Activated naive CD4-positive, alpha-beta T cell treated with anti-CD3 and anti-CD28 coated beads, Interleukin-2, amount 50 U/mL, for 24 hours (primary cell): ENCODE results near the gene ASB3.

Experiments used
- H3K27ac Mint-ChIP-seq: one replicate; pipeline ENCODE4 v1.8.0; 2021; ENCODE audit warnings: mild to moderate bottlenecking, mixed read lengths
- H3K27me3 Mint-ChIP-seq: one replicate; pipeline ENCODE4 v1.8.0; 2021; ENCODE audit warnings: mixed read lengths
- H3K36me3 Mint-ChIP-seq: one replicate; pipeline ENCODE4 v1.8.0; 2021; ENCODE audit warnings: mixed read lengths
- H3K4me1 Mint-ChIP-seq: one replicate; pipeline ENCODE4 v1.8.0; 2021; ENCODE audit warnings: mixed read lengths
- H3K4me3 Mint-ChIP-seq: one replicate; pipeline ENCODE4 v1.8.0; 2021; ENCODE audit warnings: mild to moderate bottlenecking, mixed read lengths
- H3K9me3 Mint-ChIP-seq: one replicate; pipeline ENCODE4 v1.8.0; 2021; ENCODE audit warnings: mixed read lengths

ASB3 gene

GRCh38 chr2:53811601-53812000 lies 24.8 kb upstream of the ASB3 start:
- peaks cover 14% of the 10 kb centered on the region for H3K36me3 Mint-ChIP-seq
- H3K9me3 Mint-ChIP-seq = no peaks in the 10 kb centered on the region
- H3K4me1 Mint-ChIP-seq = no peaks in the 10 kb centered on the region
- H3K27ac Mint-ChIP-seq = no peak overlapping the region
- H3K4me3 Mint-ChIP-seq = no peak overlapping the region
- H3K27me3 Mint-ChIP-seq = no peaks in the 10 kb centered on the region

GRCh38 chr2:53802617-53803151 lies 15.9 kb upstream of the ASB3 start:
- Mint-ChIP-seq H3K27ac (no peak overlapping the region), H3K36me3 (peaks cover 19% of the 10 kb centered on the region), H3K9me3 (no peaks in the 10 kb centered on the region), H3K4me3 (no peak overlapping the region), H3K27me3 (no peaks in the 10 kb centered on the region), H3K4me1 (peaks cover 5% of the 10 kb centered on the region)

DNA sequence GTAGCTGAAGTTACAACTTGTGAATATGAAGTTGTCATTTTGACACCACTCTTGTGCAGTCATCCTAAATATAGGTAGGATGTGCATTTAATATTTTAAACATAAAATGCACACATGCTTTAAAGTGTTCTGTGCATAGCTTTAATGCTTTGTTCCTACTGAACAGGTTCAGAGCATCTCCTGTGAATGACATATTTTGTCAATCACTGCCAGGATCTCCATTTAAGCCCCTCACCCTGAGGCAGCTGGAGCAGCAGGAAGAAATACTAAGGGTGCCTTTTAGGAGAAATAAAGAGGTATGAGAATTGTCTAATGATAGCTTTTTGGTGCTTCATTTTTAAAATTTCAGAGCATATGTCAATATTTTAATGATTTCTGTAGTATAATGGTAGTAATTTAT lies 14.8 kb upstream of the ASB3 start:
- Mint-ChIP-seq H3K4me3 (no peak overlapping the region), H3K27ac (no peak overlapping the region), H3K36me3 (peaks cover 17% of the 10 kb centered on the region)

DNA sequence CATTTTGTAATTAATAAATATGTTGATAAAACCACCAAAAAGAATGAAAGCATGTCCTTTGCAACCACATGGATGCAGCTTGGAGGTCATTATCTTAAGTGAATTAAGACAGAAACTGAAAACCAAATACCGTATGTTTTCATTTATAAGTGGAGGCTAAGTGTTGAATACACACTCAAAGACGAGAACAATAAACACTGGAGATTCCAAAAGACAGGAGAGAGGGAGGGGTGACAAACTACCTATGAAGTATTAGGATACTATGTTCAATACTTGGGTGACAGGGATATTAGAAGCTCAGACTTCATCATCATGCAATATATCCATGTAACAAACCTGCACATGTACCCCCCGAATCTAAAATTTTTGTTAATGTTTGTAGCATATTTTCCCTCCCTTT lies 7.1 kb upstream of the ASB3 start:
- Mint-ChIP-seq H3K36me3 (peaks cover 5% of the 10 kb centered on the region), H3K9me3 (no peaks in the 10 kb centered on the region), H3K27ac (no peak overlapping the region), H3K4me3 (no peak overlapping the region), H3K27me3 (no peaks in the 10 kb centered on the region), H3K4me1 (peaks cover 20% of the 10 kb centered on the region)

More for the DNA sequence above, 14.8 kb upstream of the ASB3 start:
- Mint-ChIP-seq H3K27me3 (no peaks in the 10 kb centered on the region), H3K9me3 (no peaks in the 10 kb centered on the region), H3K4me1 (peaks cover 5% of the 10 kb centered on the region)

- Mint-ChIP-seq H3K27me3 (no peaks in the 10 kb centered on the region), H3K36me3 (peaks cover 5% of the 10 kb centered on the region), H3K9me3 (no peaks in the 10 kb centered on the region), H3K4me1 (peaks cover 25% of the 10 kb centered on the region), H3K27ac (no peak overlapping the region), H3K4me3 (no peak overlapping the region)
These were observed 6.5 kb upstream of the ASB3 start for GRCh38 chr2:53793261-53793660.

DNA sequence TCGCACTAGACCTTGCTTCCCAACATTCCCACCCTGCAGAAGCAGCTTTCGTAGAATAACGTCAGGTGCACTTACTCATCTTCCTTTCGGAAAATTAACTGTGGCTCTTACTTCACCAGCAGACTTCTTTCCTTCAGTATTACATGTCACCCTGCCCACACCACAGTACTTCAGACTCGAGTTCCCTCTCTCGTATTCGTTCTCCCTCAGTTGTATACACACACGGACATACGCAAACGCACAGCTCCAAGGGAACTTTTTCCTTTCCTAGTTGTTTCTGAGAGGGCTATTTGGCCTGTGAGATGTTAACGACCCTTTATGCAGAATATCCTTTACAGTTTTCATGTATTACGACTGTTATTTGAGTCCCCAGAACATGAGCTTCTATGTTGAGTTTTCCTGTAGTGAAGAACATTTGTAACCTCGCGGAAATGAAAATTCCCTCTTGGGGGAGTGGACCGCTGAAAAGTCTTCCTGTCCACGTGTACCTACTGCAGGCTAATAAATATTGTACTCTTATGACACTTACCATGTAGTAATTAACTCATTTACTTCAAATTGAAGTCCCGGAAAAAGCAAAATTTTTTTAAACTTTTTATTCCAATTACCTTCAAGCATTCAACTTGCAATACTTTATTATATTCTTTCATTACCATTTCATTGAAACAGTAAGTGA lies 999 bp upstream of the ASB3 start:
- Mint-ChIP-seq H3K4me3 (peak overlapping the region; percentile 99), H3K27ac (peak overlapping the region; percentile 97), H3K36me3 (peaks cover 2% of the 10 kb centered on the region), H3K9me3 (no peaks in the 10 kb centered on the region), H3K27me3 (no peaks in the 10 kb centered on the region), H3K4me1 (peaks cover 50% of the 10 kb centered on the region)

- Mint-ChIP-seq H3K27ac (peak overlapping the region; percentile 91), H3K4me3 (peak overlapping the region; percentile 99), H3K9me3 (no peaks in the 10 kb centered on the region), H3K36me3 (peaks cover 2% of the 10 kb centered on the region), H3K27me3 (no peaks in the 10 kb centered on the region), H3K4me1 (peaks cover 42% of the 10 kb centered on the region)
These were observed 425 bp downstream of the ASB3 start for GRCh38 chr2:53786352-53786704.

DNA sequence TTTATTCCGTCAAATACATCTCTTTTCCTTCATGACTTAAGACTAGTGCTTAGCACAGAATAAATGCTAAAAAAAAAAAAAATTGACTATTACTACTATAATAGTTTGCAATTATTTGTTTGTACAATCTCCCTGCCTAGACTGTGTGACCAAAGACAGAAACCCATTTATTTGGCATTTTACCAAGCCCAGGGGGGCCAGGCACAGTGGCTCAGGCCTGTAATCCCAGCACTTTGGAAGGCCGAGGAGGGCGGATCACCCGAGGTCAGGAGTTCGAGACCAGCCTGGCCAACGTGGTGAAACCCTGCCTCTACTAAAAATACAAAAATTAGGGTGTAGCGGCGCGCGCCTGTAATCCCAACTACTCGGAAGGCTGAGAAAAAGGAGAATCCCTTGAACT lies 1.4 kb downstream of the ASB3 start:
- Mint-ChIP-seq H3K9me3 (no peaks in the 10 kb centered on the region), H3K4me1 (peaks cover 35% of the 10 kb centered on the region), H3K4me3 (peak overlapping the region; percentile 99), H3K27me3 (no peaks in the 10 kb centered on the region), H3K36me3 (no peaks in the 10 kb centered on the region), H3K27ac (no peak overlapping the region)

DNA sequence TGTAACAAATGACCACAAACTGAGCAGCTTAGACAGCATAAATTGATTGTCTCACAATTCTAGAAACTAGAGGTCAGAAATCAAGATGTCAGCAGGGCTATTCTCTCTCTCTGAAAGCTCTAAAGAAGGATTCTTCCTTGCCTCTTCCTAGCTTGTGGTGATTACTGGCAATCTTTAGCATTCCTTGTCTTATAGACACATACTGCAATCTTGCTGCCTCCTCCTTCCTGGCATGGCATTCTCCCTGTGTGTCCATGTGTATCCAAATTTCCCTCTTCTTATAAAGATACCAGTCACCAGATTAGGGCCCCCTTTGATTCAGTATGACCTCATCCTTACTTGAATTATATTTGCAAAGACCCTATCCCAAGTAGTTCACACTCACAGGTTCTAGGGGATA lies 2.3 kb downstream of the ASB3 start:
- H3K27me3 Mint-ChIP-seq = no peaks in the 10 kb centered on the region
- H3K9me3 Mint-ChIP-seq = no peaks in the 10 kb centered on the region
- H3K27ac Mint-ChIP-seq = peak overlapping the region; percentile 49
- H3K4me3 Mint-ChIP-seq = peak overlapping the region; percentile 99
- peaks cover 3% of the 10 kb centered on the region for H3K36me3 Mint-ChIP-seq
- peaks cover 40% of the 10 kb centered on the region for H3K4me1 Mint-ChIP-seq

DNA sequence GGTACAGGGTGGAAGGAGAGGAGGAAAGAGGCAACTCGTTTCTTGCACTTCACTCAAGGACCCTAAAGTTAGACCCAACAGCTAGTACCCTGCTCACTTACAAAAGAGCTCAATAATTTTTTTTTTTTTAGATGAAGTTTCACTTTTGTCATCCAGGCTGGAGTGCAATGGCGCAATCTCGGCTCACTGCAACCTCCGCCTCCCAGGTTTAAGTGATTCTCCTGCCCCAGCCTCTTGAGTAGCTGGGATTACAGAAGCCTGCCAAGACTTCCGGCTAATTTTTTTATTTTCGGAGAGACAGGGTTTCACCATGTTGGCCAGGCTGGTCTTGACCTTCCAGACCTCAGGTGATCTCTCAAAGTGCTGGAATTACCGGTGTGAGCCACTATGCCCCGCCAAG lies 4.1 kb downstream of the ASB3 start:
- Mint-ChIP-seq H3K36me3 (peaks cover 11% of the 10 kb centered on the region), H3K9me3 (peaks cover 4% of the 10 kb centered on the region), H3K27me3 (no peaks in the 10 kb centered on the region), H3K4me3 (no peak overlapping the region), H3K4me1 (peaks cover 38% of the 10 kb centered on the region), H3K27ac (no peak overlapping the region)

DNA sequence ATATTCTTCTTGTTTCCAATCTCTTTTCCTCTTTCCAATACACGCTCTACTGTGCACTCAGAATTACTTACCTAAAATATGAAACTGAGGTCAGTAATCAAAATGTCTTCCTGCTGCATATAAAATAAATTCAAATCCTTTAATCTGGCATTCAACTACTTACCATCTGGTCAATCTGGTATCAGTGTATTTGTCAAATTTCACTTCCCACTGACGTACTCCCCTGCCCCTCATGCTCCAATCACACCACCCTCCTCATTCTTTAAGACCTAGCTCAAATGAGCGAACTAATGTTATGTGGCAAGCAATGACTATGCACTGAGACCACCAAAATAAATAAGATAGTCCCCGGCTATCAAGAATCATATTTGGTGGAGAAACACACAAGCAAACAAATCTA lies 6.7 kb downstream of the ASB3 start:
- Mint-ChIP-seq H3K9me3 (peaks cover 4% of the 10 kb centered on the region), H3K4me1 (peaks cover 41% of the 10 kb centered on the region), H3K36me3 (peaks cover 12% of the 10 kb centered on the region), H3K27ac (peak overlapping the region; percentile 61), H3K4me3 (no peak overlapping the region), H3K27me3 (no peaks in the 10 kb centered on the region)

DNA sequence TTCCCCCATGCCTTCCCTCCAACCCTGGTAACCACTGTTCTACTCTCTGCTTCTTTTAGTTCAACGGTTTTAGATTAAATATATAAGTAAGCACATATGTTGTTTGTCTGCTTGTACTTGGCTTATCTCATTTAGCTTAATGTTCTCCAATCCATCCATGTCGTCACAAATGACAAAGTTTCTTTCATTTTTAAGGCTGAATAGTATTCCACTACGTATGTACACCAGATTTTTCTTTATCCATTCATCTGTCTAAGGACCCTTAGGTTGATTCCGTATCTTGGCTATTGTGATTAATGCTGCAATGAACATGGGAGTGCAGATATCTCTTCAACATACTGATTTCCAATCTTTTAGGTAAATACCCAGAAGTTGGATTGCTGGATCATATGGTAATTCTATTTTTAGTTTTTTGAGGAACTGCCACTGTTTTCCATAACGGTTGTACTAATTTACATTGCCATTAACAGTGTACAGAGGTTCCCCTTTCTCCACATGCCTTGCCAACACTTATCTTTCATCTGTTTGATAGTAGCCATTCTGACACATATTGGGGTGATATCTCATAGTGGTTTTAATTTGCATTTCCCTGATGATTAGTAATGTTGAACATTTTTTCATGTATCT lies 8.1 kb downstream of the ASB3 start:
- H3K27me3 Mint-ChIP-seq = no peaks in the 10 kb centered on the region
- H3K27ac Mint-ChIP-seq = peak overlapping the region; percentile 32
- peaks cover 14% of the 10 kb centered on the region for H3K36me3 Mint-ChIP-seq
- peaks cover 4% of the 10 kb centered on the region for H3K9me3 Mint-ChIP-seq
- no peak overlapping the region for H3K4me3 Mint-ChIP-seq
- peaks cover 34% of the 10 kb centered on the region for H3K4me1 Mint-ChIP-seq

DNA sequence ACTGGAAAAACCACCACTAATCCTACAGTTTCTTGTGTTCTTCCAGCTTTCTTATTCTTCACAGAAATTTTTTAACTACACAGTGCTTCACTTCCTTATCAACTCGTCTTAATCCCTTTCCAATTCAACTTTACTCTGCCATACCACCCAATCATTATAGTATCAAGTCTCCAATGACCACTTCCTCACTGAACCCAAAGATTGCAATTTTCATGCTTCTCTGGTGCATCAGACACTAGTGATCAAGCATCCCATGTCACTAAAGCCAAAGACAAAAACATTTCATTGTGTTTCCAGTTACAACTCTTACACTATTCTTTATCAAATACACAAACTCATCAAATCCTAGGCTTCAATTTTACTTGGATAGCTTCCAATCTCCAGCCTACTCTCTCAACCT lies 9.6 kb downstream of the ASB3 start:
- Mint-ChIP-seq H3K9me3 (peaks cover 4% of the 10 kb centered on the region), H3K27me3 (no peaks in the 10 kb centered on the region), H3K4me1 (peaks cover 28% of the 10 kb centered on the region), H3K27ac (peak overlapping the region; percentile 83), H3K4me3 (no peak overlapping the region), H3K36me3 (peaks cover 17% of the 10 kb centered on the region)

GRCh38 chr2:53770264-53770663 lies 16.5 kb downstream of the ASB3 start:
- Mint-ChIP-seq H3K4me1 (peaks cover 36% of the 10 kb centered on the region), H3K4me3 (peak overlapping the region; percentile 51), H3K36me3 (peaks cover 7% of the 10 kb centered on the region)

GRCh38 chr2:53769318-53769945 lies 17.3 kb downstream of the ASB3 start:
- Mint-ChIP-seq H3K27ac (no peak overlapping the region), H3K4me3 (peak overlapping the region; percentile 92), H3K27me3 (no peaks in the 10 kb centered on the region), H3K9me3 (no peaks in the 10 kb centered on the region), H3K36me3 (peaks cover 7% of the 10 kb centered on the region), H3K4me1 (peaks cover 36% of the 10 kb centered on the region)

More at GRCh38 chr2:53770264-53770663, 16.5 kb downstream of the ASB3 start:
- Mint-ChIP-seq H3K9me3 (no peaks in the 10 kb centered on the region), H3K27me3 (no peaks in the 10 kb centered on the region), H3K27ac (peak overlapping the region; percentile 51)

DNA sequence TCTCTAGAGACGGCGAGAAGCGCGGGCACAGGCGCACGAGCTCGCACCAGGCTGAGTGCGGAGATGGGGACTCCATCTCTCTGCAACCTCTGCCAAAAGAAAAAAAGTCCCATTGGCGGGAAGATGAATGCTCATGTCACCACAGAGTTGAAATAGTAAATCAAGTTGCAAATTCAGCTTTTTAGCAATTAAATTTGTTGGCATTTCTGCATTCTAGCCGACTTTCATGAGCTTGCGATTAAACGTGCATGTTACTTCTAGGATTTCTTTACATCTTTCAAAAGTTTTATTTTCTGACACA lies 18.6 kb downstream of the ASB3 start:
- Mint-ChIP-seq H3K27ac (peak overlapping the region; percentile 96), H3K9me3 (no peaks in the 10 kb centered on the region), H3K4me3 (peak overlapping the region; percentile 92), H3K4me1 (peaks cover 30% of the 10 kb centered on the region), H3K36me3 (peaks cover 5% of the 10 kb centered on the region), H3K27me3 (no peaks in the 10 kb centered on the region)
